HCT116 (cell line): ENCODE data around the gene SLC4A5. TPM values are rescaled to one million over a fixed set of nuclear protein-coding genes. Genes with fewer than 3 reads are reported as not detected.

Experiments
- ATAC-seq: fragments of 200-7000 bp; cut with Tn5 transposase; 2 replicates; pipeline ENCODE4 v1.9.1; 2020; ENCODE audit warnings: mild to moderate bottlenecking, moderate library complexity
- BruUV-seq: library from RNA; stranded (reverse); fragments of 400-500 nt; replicated peaks from 2 replicates; lab custom pipeline; 2021; lab: Mats Ljungman, UMichigan
- CTCF ChIA-PET: fragments of 300-600 bp; sonication (Branson Sonifier 250); formaldehyde crosslinking; loops from one replicate; lab custom pipeline; 2021; ENCODE audit warnings: antibody characterized with exemption; lab: Charles Lee
- POLR2A ChIA-PET: fragments of 300-600, 350-600 bp; sonication (Branson Sonifier 250); formaldehyde crosslinking; loops from one replicate; lab custom pipeline; 2021; ENCODE audit warnings: antibody characterized with exemption; lab: Charles Lee
- RAD21 ChIA-PET, 2 experiments: fragments of 300-600 bp; sonication (Branson Sonifier 250); formaldehyde crosslinking; loops; one replicate each; lab custom pipeline; 2023; ENCODE audit warnings: low total read pairs in 2 of 2; ENCODE audit not compliant: uncharacterized antibody in 2 of 2, unreplicated experiment in 2 of 2, low non-redundant PET in 1 of 2; lab: Charles Lee
- DNase-seq: peaks from one replicate; pipeline ENCODE4 v3.0.0-alpha.2; 2010; ENCODE audit warnings: low read depth, low spot score
- H2AFZ ChIP-seq: fragments of 200-600 bp; shearing (Covaris generic), sonication (generic); 2 replicates; pipeline ENCODE4 v1.6.1; 2017; ENCODE audit warnings: low read depth, mixed run types, mixed read lengths, antibody characterized with exemption, low read length; ENCODE audit not compliant: poor library complexity, severe bottlenecking
- H3K27ac ChIP-seq: 2 replicates; pipeline ENCODE4 v1.5.1; 2012; ENCODE audit warnings: low read depth, low read length
- H3K27me3 ChIP-seq: fragments of 200-600 bp; sonication (generic); 2 replicates; pipeline ENCODE4 v1.6.1; 2016; ENCODE audit warnings: mixed run types, low read length, mixed read lengths; ENCODE audit not compliant: insufficient read depth
- H3K36me3 ChIP-seq, 2 experiments: fragments of 200-500 bp in 1 of 2; fragments of 200-600 bp in 1 of 2; sonication (Bioruptor generic) in 1 of 2; sonication (generic) in 1 of 2; 2 replicates each; pipeline versions ENCODE4 v1.5.1 to v1.6.1; 2014 to 2016; ENCODE audit warnings: low read length in 2 of 2, inconsistent platforms in 1 of 2, mixed read lengths in 1 of 2, mixed run types in 1 of 2; ENCODE audit not compliant: insufficient read depth in 2 of 2, control insufficient read depth in 1 of 2
- H3K4me1 ChIP-seq, 2 experiments: fragments of 200-600 bp in 1 of 2; sonication (generic) in 1 of 2; 2 replicates each; pipeline versions ENCODE4 v1.5.1 to v1.6.1; 2012 to 2017; ENCODE audit warnings: low read length in 2 of 2, inconsistent platforms in 1 of 2, mild to moderate bottlenecking in 1 of 2, mixed read lengths in 1 of 2, mixed run types in 1 of 2, moderate library complexity in 1 of 2; ENCODE audit not compliant: insufficient read depth in 2 of 2, control insufficient read depth in 1 of 2
- H3K4me2 ChIP-seq: fragments of 200-600 bp; sonication (generic); 2 replicates; pipeline ENCODE4 v1.6.1; 2017; ENCODE audit warnings: mixed run types, low read length, mixed read lengths
- H3K4me3 ChIP-seq, 2 experiments: fragments of 200-600 bp in 1 of 2; sonication (generic) in 1 of 2; replicated peaks in 1 of 2; 2 replicates each; pipeline ENCODE4 v1.5.1; 2011 to 2016; ENCODE audit warnings: low read length in 2 of 2, control low read depth in 1 of 2, low read depth in 1 of 2, mild to moderate bottlenecking in 1 of 2, mixed read lengths in 1 of 2, mixed run types in 1 of 2
- H3K79me2 ChIP-seq: fragments of 200-600 bp; sonication (generic); 2 replicates; pipeline ENCODE4 v1.6.1; 2017; ENCODE audit warnings: mild to moderate bottlenecking, mixed run types, low read length, moderate library complexity, mixed read lengths; ENCODE audit not compliant: insufficient read depth
- H3K9ac ChIP-seq: fragments of 200-600 bp; sonication (generic); 2 replicates; pipeline ENCODE4 v1.6.1; 2016; ENCODE audit warnings: low read length, mixed read lengths
- H3K9me2 ChIP-seq: fragments of 200-600 bp; sonication (generic), shearing (Covaris generic); 2 replicates; pipeline ENCODE4 v1.6.1; 2017; ENCODE audit warnings: mixed run types, mild to moderate bottlenecking, moderate library complexity; ENCODE audit not compliant: insufficient read depth
- H3K9me3 ChIP-seq, 2 experiments: fragments of 200-500 bp in 1 of 2; fragments of 200-600 bp in 1 of 2; sonication (Bioruptor generic) in 1 of 2; sonication (generic) in 1 of 2; 2 replicates each; pipeline ENCODE4 v1.6.1; 2014 to 2017; ENCODE audit warnings: low read length in 2 of 2, mixed read lengths in 2 of 2, inconsistent platforms in 1 of 2, low read depth in 1 of 2, mild to moderate bottlenecking in 1 of 2, mixed run types in 1 of 2, moderate library complexity in 1 of 2; ENCODE audit not compliant: control insufficient read depth in 1 of 2, insufficient read depth in 1 of 2
- H4K20me1 ChIP-seq: fragments of 200-600 bp; sonication (generic), shearing (Covaris generic); 2 replicates; pipeline ENCODE4 v1.6.1; 2017; ENCODE audit warnings: mixed run types, mild to moderate bottlenecking, moderate library complexity; ENCODE audit not compliant: insufficient read depth
- ATF3 ChIP-seq: IDR thresholded peaks from 2 replicates; pipeline ENCODE4 v1.6.1; 2012
- CBX3 ChIP-seq: IDR thresholded peaks from 2 replicates; pipeline ENCODE4 v1.6.1; 2012; ENCODE audit warnings: low read depth
- CEBPB ChIP-seq: IDR thresholded peaks from 2 replicates; pipeline ENCODE4 v1.6.1; 2012; ENCODE audit warnings: low read depth
- EGR1 ChIP-seq: IDR thresholded peaks from 2 replicates; pipeline ENCODE4 v1.6.1; 2012; ENCODE audit warnings: low read depth
- ELF1 ChIP-seq: IDR thresholded peaks from 2 replicates; pipeline ENCODE4 v1.6.1; 2012; ENCODE audit warnings: low read depth, borderline replicate concordance
- EZH2phosphoT487 ChIP-seq: fragments of 200-600 bp; IDR thresholded peaks from 2 replicates; pipeline ENCODE4 v1.6.1; 2018; ENCODE audit warnings: antibody characterized with exemption, borderline replicate concordance
- FOSL1 ChIP-seq: IDR thresholded peaks from 2 replicates; pipeline ENCODE4 v1.6.1; 2012; ENCODE audit warnings: low read depth
- JUND ChIP-seq: IDR thresholded peaks from 2 replicates; pipeline ENCODE4 v1.6.1; 2012
- RAD21 ChIP-seq: IDR thresholded peaks from 2 replicates; pipeline ENCODE4 v1.6.1; 2012; ENCODE audit warnings: low read depth, mild to moderate bottlenecking
- SIN3A ChIP-seq: IDR thresholded peaks from 2 replicates; pipeline ENCODE4 v1.6.1; 2012; ENCODE audit warnings: low read depth
- SP1 ChIP-seq: IDR thresholded peaks from 2 replicates; pipeline ENCODE4 v1.6.1; 2012; ENCODE audit warnings: low read depth
- TCF7L2 ChIP-seq: IDR thresholded peaks from 2 replicates; pipeline ENCODE4 v1.7.0; 2011; ENCODE audit warnings: borderline replicate concordance, inconsistent platforms; ENCODE audit not compliant: insufficient read depth, insufficient read length; ENCODE audit errors: extremely low read depth
- YY1 ChIP-seq: IDR thresholded peaks from 2 replicates; pipeline ENCODE4 v1.6.1; 2011; ENCODE audit warnings: low read length, low read depth, moderate library complexity, mild to moderate bottlenecking; ENCODE audit not compliant: insufficient replicate concordance; ENCODE audit errors: extremely low read depth
- ZBTB33 ChIP-seq: IDR thresholded peaks from 2 replicates; pipeline ENCODE4 v1.6.1; 2011; ENCODE audit warnings: mild to moderate bottlenecking, low read length, moderate library complexity; ENCODE audit not compliant: insufficient replicate concordance; ENCODE audit errors: extremely low read depth
- ZFX ChIP-seq: fragments of 450-650 bp; IDR thresholded peaks from 2 replicates; pipeline ENCODE4 v1.6.1; 2017
- ZNF274 ChIP-seq: fragments of 200-500 bp; sonication (Bioruptor generic); IDR thresholded peaks from 2 replicates; pipeline ENCODE4 v1.6.1; 2014; ENCODE audit warnings: mild to moderate bottlenecking, low read depth, low read length, inconsistent platforms
- intact Hi-C: fragments of 100-400 bp; cut with micrococcal nuclease; formaldehyde crosslinking; loops from 2 replicates; pipeline ENCODE4 v1.10.0; 2022
- total RNA-seq: library from RNA; stranded (reverse); gene quantifications from one replicate; pipeline ENCODE4 v1.2.1, GENCODE V29; 2021; ENCODE audit not compliant: unreplicated experiment

The SLC4A5 gene
- total RNA-seq, 1 experiment from 2014 or later: 0.91 TPM

GRCh38 chr2:74332550-74333174, 10.6 kb downstream of the SLC4A5 start:
- no peaks in the 10 kb centered on the region for H3K36me3 ChIP-seq
- no peaks in the 10 kb centered on the region for H3K27me3 ChIP-seq
- no peak overlapping the region for H3K9ac ChIP-seq
- H3K4me3 ChIP-seq: no peak overlapping the region
- H2AFZ ChIP-seq: no peak overlapping the region
- RAD21 ChIA-PET: no interaction called here
- intact Hi-C loops: loop anchor here (1.0 kb wide), 1 partner anchor 200 kb away; no protein-coding TSS in a partner anchor
- H3K9me2 ChIP-seq: no peaks in the 10 kb centered on the region
- H3K4me1 ChIP-seq: no peaks in the 10 kb centered on the region
- POLR2A ChIA-PET: no interaction called here
- no peak overlapping the region for H3K27ac ChIP-seq
- ATAC-seq (0 out of 2 replicates have a peak, but pooled peaks have one; percentile 12), DNase-seq (no peak)
- TF ChIP-seq FOSL1 (no peak), ELF1 (no peak), RAD21 (no peak), JUND (no peak), SIN3A (no peak), EGR1 (no peak), ATF3 (no peak), CBX3 (no peak), ZNF274 (no peak), ZFX (no peak), CEBPB (no peak), EZH2phosphoT487 (no peak), SP1 (no peak), ZBTB33 (no peak), TCF7L2 (no peak), YY1 (no peak)
- CTCF ChIA-PET: interaction anchor here (1.0 to 1.4 kb wide), 5 partner anchors 8 to 509 kb away, joined by 3 to 7 read pairs (median 4); no protein-coding TSS in a partner anchor
- BruUV-seq: no TSS peak
- no peaks in the 10 kb centered on the region for H3K79me2 ChIP-seq
- no peaks in the 10 kb centered on the region for H3K9me3 ChIP-seq
- no peak overlapping the region for H3K4me2 ChIP-seq
- H4K20me1 ChIP-seq: no peaks in the 10 kb centered on the region
